ENCODE results near the gene PCARE.

The PCARE gene

GRCh38 chr2:29033172-29033571 is 41.2 kb downstream of the PCARE start:
- no peak for DNase-seq

- DNase-seq, result no peak
Observed at GRCh38 chr2:29032189-29032588, 42.1 kb downstream of the PCARE start.

GRCh38 chr2:29031046-29031445 is 43.3 kb downstream of the PCARE start:
- DNase-seq, result no peak

- DNase-seq, result no peak
Observed at GRCh38 chr2:29025711-29026110, 48.6 kb downstream of the PCARE start.

GRCh38 chr2:29024882-29025430 is 49.4 kb downstream of the PCARE start:
- no peak for DNase-seq

GRCh38 chr2:29023188-29023587 is 51.1 kb downstream of the PCARE start:
- DNase-seq, result no peak

- no peak for DNase-seq
Observed at GRCh38 chr2:29022679-29023078, 51.6 kb downstream of the PCARE start.

- DNase-seq, result no peak
Observed at GRCh38 chr2:29021886-29022285, 52.4 kb downstream of the PCARE start.

- no peak for DNase-seq
Observed at GRCh38 chr2:29017716-29018435, 56.4 kb downstream of the PCARE start.

- DNase-seq, result no peak
Observed at GRCh38 chr2:29016504-29016903, 57.8 kb downstream of the PCARE start.

- DNase-seq, result no peak
Observed at GRCh38 chr2:29015701-29016470, 58.4 kb downstream of the PCARE start.

GRCh38 chr2:29014811-29015421 is 59.4 kb downstream of the PCARE start:
- DNase-seq, result peak; percentile 53 to 58

GRCh38 chr2:29014331-29014730 is 60.0 kb downstream of the PCARE start:
- DNase-seq, result no peak

- DNase-seq, result no peak
Observed at GRCh38 chr2:29013057-29013780, 61.1 kb downstream of the PCARE start.

GRCh38 chr2:29012211-29012681 is 62.1 kb downstream of the PCARE start:
- no peak for DNase-seq
